ENCODE data around the gene MRGPRF.

Gene MRGPRF

DNA sequence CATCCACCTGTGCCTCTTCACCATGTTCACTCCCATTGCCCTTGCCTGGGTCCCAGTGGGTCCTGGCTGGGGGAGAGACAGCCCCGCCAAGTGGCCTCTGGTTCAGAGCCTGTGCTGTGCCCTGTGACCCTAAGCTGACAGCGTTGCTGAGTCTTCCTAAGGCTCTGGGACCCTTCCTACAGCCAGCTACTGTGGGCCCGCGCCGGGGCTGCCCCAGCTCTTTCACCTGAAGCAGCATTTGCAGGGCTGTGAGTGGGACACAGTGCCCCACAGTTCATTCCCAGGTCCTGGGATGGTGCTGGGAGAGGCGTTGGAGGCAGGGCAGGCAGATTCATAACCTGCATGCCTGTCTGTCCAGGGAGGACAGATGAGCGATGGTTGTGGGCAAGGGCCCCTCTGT is 46.4 kb upstream of the MRGPRF start:
- TF ChIP-seq, protein P1, sequence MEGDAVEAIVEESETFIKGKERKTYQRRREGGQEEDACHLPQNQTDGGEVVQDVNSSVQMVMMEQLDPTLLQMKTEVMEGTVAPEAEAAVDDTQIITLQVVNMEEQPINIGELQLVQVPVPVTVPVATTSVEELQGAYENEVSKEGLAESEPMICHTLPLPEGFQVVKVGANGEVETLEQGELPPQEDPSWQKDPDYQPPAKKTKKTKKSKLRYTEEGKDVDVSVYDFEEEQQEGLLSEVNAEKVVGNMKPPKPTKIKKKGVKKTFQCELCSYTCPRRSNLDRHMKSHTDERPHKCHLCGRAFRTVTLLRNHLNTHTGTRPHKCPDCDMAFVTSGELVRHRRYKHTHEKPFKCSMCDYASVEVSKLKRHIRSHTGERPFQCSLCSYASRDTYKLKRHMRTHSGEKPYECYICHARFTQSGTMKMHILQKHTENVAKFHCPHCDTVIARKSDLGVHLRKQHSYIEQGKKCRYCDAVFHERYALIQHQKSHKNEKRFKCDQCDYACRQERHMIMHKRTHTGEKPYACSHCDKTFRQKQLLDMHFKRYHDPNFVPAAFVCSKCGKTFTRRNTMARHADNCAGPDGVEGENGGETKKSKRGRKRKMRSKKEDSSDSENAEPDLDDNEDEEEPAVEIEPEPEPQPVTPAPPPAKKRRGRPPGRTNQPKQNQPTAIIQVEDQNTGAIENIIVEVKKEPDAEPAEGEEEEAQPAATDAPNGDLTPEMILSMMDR (IDR thresholded peaks at IDR 0.05; ENCODE audit: low read depth, low read length), result no peak
- no peaks in the 10 kb centered on the region for H3K27me3 ChIP-seq (ENCODE audit: insufficient read depth, low read depth, severe bottlenecking)
- H3K9me3 ChIP-seq (ENCODE audit: severe bottlenecking), result no peaks in the 10 kb centered on the region
- DNase-seq, result no peak
- H3K4me3 ChIP-seq (ENCODE audit: low read depth, low read length), result no peak overlapping the region
- peaks cover 4% of the 10 kb centered on the region for H3K36me3 ChIP-seq
- no peak overlapping the region for H3K27ac ChIP-seq

DNA sequence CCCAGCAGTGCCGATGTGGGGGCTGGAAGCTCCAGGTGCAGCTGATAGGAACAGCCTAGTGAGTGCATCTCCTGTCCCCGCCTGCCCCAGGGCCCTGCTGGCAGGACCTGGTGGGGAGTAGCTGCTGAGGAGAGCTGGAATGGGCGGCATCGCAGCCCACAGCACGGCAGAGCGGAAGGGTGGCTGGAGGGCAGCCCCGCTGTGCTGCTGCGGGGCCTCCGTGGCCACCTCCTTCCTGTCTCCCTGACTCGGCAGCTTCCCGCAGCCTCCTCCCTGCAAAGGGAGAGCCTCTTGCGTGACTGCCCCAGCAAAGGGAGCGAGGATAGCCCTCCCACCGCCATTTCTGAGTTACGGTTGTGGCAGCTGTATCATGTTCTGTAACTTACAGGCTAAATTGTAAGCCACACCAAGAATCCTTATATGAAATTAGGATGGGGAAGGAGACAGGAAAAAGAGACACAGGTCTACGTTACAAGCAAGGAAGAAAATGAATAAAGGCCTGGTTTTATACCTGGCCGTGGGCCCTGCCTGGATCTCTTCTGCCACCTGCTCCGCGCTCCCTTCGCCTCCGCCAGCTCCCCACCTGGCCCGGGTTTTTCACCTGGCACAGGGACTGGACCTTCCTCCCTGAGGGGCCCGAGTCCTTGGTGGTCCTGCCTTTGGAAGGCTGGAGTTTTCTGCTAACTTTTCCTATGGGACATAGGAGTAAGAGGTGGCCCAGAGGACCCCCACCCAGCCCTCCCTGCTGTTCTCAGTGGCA is 45.6 kb upstream of the MRGPRF start:
- DNase-seq, result no peak
- H3K36me3 ChIP-seq, result peaks cover 4% of the 10 kb centered on the region
- H3K27me3 ChIP-seq (ENCODE audit: insufficient read depth, low read depth, severe bottlenecking), result no peaks in the 10 kb centered on the region
- no peak overlapping the region for H3K4me3 ChIP-seq (ENCODE audit: low read depth, low read length)
- H3K27ac ChIP-seq, result no peak overlapping the region
- no peaks in the 10 kb centered on the region for H3K9me3 ChIP-seq (ENCODE audit: severe bottlenecking)
- TF ChIP-seq, protein P1 (IDR thresholded peaks at IDR 0.05; ENCODE audit: low read depth, low read length), result no peak

DNA sequence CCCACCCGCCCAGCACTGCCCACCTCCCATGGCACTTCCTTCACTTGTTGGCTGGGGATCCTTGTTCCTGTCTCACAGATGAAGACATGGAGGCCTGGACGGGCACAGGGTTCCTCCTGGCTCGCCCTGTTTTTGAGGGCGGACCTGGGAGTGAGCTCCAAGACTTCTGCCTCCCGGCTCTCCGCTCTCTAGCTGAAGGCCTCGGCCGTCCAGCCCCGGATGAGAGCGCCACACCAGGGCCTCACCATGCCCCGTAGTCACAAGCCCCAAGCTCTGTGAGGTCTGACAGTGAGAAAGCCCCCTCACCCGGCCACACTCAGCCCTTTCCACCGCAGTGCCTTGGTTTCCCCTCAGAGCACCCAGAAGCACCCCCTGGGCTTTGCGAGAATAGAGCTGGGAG is 44.8 kb upstream of the MRGPRF start:
- TF ChIP-seq, protein P1 (IDR thresholded peaks at IDR 0.05; ENCODE audit: low read depth, low read length), result no peak

DNA sequence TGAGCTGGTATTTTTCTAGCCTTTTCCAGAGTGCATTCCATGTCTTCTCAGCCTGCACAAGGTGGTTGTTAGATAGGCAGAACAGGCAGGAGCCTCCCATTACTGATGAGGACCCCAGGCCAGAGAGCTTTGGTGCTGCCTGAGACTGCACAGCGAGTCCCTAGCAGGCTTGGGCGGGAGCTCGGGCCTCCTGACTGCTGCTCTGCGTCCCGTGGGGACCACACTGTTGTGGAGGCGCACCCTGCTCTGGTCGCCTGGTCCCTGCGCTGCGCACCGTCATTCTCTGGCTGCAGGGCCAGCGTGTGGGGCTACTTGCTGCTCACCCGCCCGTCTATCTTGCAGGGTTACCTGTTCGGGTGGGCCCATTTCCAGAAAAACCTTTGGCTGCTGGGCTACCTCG is 44.2 kb upstream of the MRGPRF start:
- DNase-seq, result no peak
- Histone ChIP-seq H3K9me3 (ENCODE audit: severe bottlenecking) (no peaks in the 10 kb centered on the region), H3K36me3 (peaks cover 4% of the 10 kb centered on the region), H3K4me3 (ENCODE audit: low read depth, low read length) (no peak overlapping the region), H3K27me3 (ENCODE audit: insufficient read depth, low read depth, severe bottlenecking) (no peaks in the 10 kb centered on the region), H3K27ac (no peak overlapping the region)
- TF ChIP-seq, protein P1 (IDR thresholded peaks at IDR 0.05; ENCODE audit: low read depth, low read length), result no peak

More for the DNA sequence above, 44.8 kb upstream of the MRGPRF start:
- Histone ChIP-seq H3K27me3 (ENCODE audit: insufficient read depth, low read depth, severe bottlenecking) (no peaks in the 10 kb centered on the region), H3K36me3 (peaks cover 4% of the 10 kb centered on the region), H3K4me3 (ENCODE audit: low read depth, low read length) (no peak overlapping the region), H3K9me3 (ENCODE audit: severe bottlenecking) (no peaks in the 10 kb centered on the region), H3K27ac (no peak overlapping the region)
- no peak for DNase-seq

DNA sequence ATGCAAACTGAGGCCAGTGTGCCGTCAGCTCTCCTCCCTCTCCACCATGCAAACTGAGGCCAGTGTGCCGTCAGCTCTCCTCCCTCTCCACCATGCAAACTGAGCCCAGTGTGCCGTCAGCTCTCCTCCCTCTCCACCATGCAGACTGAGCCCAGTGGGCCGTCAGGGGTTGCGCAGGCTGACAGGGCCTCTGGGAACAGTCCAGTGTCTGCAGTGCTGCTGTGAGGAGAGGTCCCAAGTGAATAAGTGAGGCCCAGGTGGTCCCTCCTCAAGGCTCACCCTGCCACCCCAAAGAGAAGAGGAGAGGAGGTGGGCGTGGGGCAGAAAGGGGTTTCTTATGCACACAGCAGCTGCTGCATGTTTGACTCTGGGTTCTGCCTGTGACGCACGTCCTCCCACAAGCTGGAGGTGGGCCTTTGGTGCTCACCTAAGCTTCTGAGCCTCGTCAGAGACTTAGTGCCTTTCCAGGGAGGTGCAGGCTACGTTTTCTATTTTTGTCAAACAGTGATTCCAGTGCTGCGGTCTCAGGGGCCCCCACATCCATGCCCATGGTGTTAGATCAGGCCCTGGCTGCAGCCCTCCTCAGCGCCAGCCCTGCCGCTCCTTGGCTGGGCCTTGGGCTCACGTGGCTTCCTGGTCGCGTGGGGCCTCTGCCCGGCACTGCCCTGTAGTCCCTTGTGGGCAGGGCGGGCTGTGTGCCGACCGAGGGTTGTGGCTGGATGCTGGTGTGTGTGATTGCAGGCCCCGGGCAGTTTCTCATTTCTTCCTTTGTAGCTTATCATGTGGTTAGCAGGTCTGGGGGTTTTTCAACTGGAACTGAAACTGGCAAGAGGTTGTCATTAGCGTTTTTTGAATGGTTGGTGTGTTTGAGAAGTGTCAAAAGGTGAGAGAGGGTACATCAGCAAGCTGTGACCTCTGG is 42.8 kb upstream of the MRGPRF start:
- no peak for DNase-seq
- Histone ChIP-seq H3K27me3 (ENCODE audit: insufficient read depth, low read depth, severe bottlenecking) (no peaks in the 10 kb centered on the region), H3K4me3 (ENCODE audit: low read depth, low read length) (no peak overlapping the region), H3K27ac (no peak overlapping the region), H3K36me3 (peaks cover 4% of the 10 kb centered on the region), H3K9me3 (ENCODE audit: severe bottlenecking) (no peaks in the 10 kb centered on the region)
- TF ChIP-seq, protein P1 (IDR thresholded peaks at IDR 0.05; ENCODE audit: low read depth, low read length), result no peak

Measured in WERI-Rb-1 (cell line).